ENCODE results near the gene PAFAH2. TPM values are rescaled to one million over a fixed set of nuclear protein-coding genes. Genes with fewer than 3 reads are reported as not detected.
"Not testable (repeated sequence)": the region's sequence is repeated elsewhere in the genome, so short reads cannot be mapped to it uniquely, and the experiment has no call there.

The PAFAH2 gene
- total RNA-seq, 1 donor, result 9.8 TPM

DNA sequence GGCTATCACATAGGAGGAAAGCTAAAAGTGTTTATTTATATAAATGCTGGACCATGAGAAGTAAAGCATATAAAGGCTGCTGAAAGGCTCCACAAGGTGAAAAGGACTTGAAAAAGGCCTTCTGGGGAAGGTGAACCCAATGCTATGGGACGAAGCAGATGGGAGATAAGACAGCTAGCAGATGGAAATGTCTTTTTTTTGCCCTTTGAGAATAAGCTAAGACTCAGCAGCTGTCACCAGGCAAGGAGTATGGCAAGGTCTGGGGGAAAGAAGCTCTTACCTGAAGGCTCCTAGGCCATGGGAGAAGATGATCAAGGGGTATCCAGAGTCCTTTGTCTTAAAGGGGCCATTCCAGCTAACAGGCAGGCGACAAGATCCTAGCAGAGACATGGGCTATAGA, 9.9 kb downstream of the PAFAH2 start:
- DNase-seq (ENCODE audit: low read depth), result no peak
- TF ChIP-seq, protein P1, sequence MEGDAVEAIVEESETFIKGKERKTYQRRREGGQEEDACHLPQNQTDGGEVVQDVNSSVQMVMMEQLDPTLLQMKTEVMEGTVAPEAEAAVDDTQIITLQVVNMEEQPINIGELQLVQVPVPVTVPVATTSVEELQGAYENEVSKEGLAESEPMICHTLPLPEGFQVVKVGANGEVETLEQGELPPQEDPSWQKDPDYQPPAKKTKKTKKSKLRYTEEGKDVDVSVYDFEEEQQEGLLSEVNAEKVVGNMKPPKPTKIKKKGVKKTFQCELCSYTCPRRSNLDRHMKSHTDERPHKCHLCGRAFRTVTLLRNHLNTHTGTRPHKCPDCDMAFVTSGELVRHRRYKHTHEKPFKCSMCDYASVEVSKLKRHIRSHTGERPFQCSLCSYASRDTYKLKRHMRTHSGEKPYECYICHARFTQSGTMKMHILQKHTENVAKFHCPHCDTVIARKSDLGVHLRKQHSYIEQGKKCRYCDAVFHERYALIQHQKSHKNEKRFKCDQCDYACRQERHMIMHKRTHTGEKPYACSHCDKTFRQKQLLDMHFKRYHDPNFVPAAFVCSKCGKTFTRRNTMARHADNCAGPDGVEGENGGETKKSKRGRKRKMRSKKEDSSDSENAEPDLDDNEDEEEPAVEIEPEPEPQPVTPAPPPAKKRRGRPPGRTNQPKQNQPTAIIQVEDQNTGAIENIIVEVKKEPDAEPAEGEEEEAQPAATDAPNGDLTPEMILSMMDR (IDR thresholded peaks at IDR 0.05; ENCODE audit: insufficient read depth, low read length), result no peak
- H3K4me3 ChIP-seq (ENCODE audit: low read depth, low read length), result no peak overlapping the region

DNA sequence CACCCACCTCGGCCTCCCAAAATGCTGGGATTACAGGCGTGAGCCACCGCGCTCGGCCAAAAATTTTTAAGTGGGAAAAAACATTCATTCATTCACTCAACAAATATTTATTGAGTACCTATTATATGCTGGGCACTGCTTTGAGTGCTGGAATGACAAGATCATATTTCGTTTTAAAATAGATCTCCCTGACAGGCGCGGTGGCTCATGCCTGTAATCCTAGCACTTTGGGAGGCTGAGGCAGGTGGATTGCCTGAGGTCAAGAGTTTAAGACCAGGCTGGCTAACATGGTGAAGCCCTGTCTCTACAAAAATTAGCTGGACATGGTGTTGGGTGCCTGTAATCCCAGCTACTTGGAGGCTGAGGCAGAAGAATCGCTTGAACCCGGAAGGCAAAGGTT, 11.1 kb downstream of the PAFAH2 start:
- DNase-seq (ENCODE audit: low read depth); H3K4me3 ChIP-seq (ENCODE audit: low read depth, low read length): not testable (repeated sequence)

DNA sequence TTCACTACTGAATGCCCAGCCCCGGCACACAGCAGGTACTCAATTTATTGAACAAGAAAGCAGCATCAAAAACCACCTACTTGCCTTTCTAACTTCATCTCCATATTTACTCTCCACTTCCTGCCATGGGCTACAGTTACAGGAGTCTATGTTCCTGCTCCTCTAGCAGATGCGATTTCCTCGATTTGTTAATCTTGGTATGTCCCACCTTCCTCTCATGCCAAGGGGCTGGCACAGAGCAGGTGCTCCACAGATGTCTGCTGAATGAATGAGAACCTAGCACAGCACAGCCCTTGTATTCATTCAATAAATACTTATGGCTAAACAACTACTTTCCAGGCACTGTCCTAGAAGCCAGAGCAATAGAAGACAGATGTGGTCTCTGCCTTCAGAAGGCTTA, 12.2 kb downstream of the PAFAH2 start:
- no peak overlapping the region for H3K4me3 ChIP-seq (ENCODE audit: low read depth, low read length)
- TF ChIP-seq, protein P1 (IDR thresholded peaks at IDR 0.05; ENCODE audit: insufficient read depth, low read length), result no peak
- no peak for DNase-seq (ENCODE audit: low read depth)

DNA sequence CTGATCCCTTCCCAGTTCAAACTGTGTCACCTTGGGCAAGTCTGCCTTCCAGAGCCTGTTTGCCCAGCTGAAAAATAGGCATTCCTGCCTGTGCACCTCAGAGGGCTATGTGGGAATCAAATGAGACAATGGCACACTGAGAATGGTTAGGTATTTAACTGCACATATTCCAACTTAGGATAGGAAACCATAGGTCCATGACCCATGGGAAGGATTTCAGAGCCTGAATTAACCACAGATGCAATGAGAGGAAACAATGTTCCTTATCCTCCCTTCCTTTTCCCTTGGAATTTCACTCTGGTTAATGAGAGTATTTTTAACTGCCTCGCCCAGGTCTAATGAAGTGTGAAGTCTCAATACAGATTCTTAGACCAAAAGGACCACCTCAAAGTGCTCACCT, 12.7 kb downstream of the PAFAH2 start:
- no peak for DNase-seq (ENCODE audit: low read depth)
- TF ChIP-seq, protein P1 (IDR thresholded peaks at IDR 0.05; ENCODE audit: insufficient read depth, low read length), result no peak

DNA sequence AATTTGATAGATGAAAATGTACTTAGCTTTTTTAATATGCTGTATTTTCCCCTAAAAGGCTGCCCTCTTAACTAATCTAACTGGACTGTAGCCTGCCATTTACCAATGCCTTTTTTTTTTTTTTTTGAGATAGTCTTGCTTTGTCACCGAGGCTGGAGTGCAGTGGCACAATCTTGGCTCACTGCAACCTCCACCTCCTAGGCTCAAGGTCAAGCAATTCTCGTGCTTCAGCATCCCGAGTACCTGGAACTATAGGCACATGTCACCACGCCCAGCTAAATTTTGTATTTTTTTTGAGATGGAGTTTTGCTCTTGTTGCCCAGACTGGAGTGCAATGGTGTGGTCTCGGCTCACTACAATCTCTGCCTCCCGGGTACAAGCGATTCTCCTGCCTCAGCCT, 18.7 kb downstream of the PAFAH2 start:
- DNase-seq (ENCODE audit: low read depth), result no peak
- no peak overlapping the region for H3K4me3 ChIP-seq (ENCODE audit: low read depth, low read length)
- TF ChIP-seq, protein P1 (IDR thresholded peaks at IDR 0.05; ENCODE audit: insufficient read depth, low read length), result no peak

More for the DNA sequence above, 12.7 kb downstream of the PAFAH2 start:
- H3K4me3 ChIP-seq (ENCODE audit: low read depth, low read length), result no peak overlapping the region

DNA sequence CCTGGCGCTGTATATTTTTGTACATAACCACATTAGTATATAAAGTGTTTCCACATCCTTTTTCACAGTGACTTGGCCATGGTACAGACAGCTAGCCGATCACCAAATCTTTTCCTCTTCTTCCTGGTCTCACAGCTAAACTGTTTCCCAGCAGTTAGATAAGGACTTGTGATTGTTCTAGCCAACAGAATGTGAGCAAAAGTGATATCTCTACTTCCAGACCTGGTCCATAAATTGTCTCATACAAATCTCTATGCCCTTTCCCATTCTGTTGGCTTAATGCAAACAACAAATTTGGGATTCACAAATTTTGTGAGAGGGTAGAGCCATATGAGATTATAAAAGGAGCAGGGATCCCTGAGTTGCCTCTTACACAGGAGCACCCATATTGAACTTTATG, 19.5 kb downstream of the PAFAH2 start:
- TF ChIP-seq, protein P1 (IDR thresholded peaks at IDR 0.05; ENCODE audit: insufficient read depth, low read length), result no peak
- DNase-seq (ENCODE audit: low read depth), result no peak
- H3K4me3 ChIP-seq (ENCODE audit: low read depth, low read length), result no peak overlapping the region

DNA sequence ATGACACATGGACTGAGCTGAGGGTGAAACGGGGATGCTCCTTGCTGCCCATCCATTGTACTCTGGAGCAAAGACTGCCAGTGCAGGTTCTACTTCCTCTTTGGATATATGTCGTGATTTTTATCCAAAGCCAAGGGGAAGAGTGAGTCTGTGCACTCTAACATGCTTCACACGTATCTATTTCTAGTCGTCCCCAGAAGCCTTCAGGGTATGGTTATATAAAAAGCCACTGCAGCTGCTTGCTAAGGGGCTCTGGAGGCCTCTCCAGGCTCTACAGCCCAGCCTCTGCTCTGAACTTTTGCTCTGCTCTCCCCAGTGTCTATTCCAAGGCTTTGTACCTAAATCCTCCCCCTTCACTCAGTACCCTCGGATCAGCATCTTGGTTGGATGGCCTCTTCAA, 20.1 kb downstream of the PAFAH2 start:
- no peak for DNase-seq (ENCODE audit: low read depth)
- H3K4me3 ChIP-seq (ENCODE audit: low read depth, low read length), result no peak overlapping the region
- TF ChIP-seq, protein P1 (IDR thresholded peaks at IDR 0.05; ENCODE audit: insufficient read depth, low read length), result no peak

All from fibroblast of the aortic adventitia (primary cell).